GM12874 (cell line): ENCODE results near the gene PDE4B.

Experiments used
- TF ChIP-seq, protein P1 (sequence below): IDR thresholded peaks from 2 replicates; pipeline ENCODE4 v1.5.1; 2011; ENCODE audit warnings: low read depth, mild to moderate bottlenecking, control low read depth, low read length, moderate library complexity; ENCODE audit not compliant: insufficient read depth

PDE4B gene

GRCh38 chr1:65813956-65814355 is 21.3 kb downstream of the PDE4B start:
- TF ChIP-seq, protein P1, sequence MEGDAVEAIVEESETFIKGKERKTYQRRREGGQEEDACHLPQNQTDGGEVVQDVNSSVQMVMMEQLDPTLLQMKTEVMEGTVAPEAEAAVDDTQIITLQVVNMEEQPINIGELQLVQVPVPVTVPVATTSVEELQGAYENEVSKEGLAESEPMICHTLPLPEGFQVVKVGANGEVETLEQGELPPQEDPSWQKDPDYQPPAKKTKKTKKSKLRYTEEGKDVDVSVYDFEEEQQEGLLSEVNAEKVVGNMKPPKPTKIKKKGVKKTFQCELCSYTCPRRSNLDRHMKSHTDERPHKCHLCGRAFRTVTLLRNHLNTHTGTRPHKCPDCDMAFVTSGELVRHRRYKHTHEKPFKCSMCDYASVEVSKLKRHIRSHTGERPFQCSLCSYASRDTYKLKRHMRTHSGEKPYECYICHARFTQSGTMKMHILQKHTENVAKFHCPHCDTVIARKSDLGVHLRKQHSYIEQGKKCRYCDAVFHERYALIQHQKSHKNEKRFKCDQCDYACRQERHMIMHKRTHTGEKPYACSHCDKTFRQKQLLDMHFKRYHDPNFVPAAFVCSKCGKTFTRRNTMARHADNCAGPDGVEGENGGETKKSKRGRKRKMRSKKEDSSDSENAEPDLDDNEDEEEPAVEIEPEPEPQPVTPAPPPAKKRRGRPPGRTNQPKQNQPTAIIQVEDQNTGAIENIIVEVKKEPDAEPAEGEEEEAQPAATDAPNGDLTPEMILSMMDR = no peak

GRCh38 chr1:65814752-65815151 is 22.1 kb downstream of the PDE4B start:
- TF ChIP-seq, protein P1 = no peak

DNA sequence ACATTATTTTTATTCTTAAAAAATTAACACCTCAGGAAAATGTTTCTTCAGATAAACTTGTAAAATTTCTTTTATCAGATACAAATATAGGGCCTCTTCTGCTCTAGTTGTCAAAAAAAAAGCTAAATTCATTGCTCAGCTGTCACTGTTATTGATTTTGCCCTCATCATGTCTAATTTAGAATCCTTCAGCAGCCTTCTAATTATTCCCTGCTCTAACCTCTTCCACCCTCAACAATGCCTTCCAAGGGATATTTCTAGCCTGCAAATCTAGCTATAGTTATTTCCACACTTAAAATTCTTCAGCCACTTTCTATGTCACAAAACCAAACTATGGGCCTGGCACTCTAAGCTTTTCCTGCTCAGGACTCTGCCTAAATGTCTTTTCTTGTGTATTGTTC is 25.2 kb downstream of the PDE4B start:
- TF ChIP-seq, protein P1 = no peak

DNA sequence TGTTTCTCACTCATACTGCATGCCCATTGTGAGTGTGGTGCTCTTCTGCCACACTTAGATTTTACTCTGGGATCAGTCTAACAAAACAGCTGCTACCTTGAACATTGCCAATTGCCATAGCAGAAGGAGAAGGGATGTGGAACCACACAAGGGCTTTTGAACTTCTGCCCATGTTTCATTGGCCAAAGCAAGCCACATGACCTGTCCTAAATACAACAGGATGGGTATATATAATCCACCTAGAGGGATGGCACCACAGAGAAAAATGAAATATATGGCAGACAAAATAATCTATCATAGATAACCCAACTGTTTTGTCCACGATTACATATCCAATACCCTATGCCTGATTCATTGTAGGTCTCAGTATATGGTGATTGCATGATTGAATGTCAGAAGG is 26.3 kb downstream of the PDE4B start:
- TF ChIP-seq, protein P1 = no peak

- TF ChIP-seq, protein P1 = no peak
These were observed 28.3 kb downstream of the PDE4B start for GRCh38 chr1:65820983-65821382.

GRCh38 chr1:65821386-65821785 is 28.7 kb downstream of the PDE4B start:
- TF ChIP-seq, protein P1 = no peak

DNA sequence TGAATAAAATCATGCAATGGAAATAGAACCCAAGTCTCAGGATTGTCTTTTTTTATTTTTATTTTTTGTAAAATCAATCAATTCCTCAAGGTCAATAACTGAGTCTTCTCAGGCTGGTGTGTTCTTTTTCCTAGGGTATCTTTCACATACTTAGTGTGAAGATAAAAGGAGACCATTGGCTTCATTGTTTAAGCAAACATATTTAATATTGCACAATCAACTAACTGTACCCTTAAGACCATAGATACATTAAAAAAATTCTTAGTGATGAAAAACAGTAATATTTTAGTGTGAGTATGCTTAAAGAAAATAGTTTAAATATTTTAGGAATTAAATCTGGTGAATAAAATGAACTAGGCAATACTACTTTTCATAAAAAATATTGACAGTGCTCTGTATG is 31.4 kb downstream of the PDE4B start:
- TF ChIP-seq, protein P1 = no peak

- TF ChIP-seq, protein P1 = no peak
These were observed 33.0 kb downstream of the PDE4B start for GRCh38 chr1:65825741-65826140.
